ENCODE data around the gene SRRM1.
"Not testable (repeated sequence)": the region's sequence is repeated elsewhere in the genome, so short reads cannot be mapped to it uniquely, and the experiment has no call there.

The SRRM1 gene

DNA sequence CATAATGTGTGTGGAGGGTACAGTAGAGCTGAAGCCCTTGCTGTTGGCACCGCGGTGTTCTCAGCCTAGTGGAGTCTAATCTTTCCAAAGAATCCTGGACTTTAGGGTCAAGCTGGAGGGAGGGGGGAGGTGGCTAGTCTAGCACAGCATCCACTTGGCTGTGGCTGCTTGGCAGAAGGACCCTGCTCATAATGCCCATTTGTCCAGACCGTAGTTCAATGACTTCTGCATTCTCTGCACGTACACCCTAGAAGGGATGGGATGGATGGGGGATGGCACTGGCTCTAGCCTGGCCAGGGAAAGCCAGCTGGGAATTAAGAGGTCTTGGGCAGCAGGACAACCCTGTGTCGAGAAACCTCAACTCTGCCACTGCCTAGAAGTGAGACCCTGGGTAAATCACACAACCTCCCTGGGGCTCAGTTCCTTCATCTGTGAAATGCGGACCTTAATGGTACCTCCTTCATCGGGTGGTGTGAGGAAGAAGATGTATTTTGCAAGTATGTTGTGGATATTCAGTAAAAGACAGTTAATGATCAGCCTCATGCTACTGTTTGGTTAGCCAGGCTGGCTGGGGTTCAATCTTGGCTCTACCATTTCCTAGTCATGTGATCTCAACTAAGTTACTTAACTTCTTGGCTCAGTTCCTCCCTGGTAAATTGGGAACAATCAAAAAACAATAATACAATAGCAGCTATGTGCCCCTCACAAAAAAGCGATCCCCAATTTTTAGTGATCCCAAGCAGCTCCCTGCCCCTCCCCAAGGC lies 75.0 kb downstream of the SRRM1 start:
- peak; percentile 99 for DNase-seq (ENCODE audit: low spot score)

DNA sequence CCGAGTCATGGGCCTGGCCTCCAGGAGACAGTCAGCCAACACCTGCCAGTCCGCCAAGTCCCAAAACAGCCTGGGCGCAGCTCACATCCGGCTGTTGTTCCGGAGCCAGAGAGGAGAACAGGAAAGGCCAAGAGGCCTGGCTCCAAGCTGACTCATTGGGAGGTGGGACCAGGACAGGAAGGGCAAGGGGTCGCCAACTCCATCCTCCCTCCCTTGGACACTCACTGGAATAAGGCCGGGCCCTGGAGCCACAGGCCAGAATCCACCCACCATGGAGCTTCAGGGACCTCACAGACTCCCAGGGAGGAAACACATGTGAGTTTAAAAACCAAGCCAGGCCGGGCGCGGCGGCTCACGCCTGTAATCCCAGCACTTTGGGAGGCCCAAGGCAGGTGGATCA lies 77.0 kb downstream of the SRRM1 start:
- DNase-seq (ENCODE audit: low spot score) = peak; percentile 43

DNA sequence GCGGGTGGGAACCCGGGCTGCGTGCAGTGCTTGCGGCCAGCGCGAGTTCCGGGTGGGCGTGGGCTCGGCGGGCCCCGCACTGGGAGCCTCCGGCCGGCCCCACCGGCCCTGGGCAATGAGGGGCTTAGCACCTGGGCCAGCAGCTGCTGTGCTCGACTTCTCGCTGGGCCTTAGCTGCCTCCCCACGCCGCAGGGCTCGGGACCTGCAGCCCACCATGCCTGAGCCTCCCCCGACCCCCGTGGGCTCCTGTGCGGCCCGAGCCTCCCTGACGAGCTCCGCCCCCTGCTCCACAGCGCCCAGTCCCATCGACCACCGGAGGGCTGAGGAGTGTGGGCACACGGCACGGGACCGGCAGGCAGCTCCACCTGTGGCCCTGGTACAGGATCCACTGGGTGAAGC lies 78.4 kb downstream of the SRRM1 start:
- DNase-seq (ENCODE audit: low spot score) = no peak

DNA sequence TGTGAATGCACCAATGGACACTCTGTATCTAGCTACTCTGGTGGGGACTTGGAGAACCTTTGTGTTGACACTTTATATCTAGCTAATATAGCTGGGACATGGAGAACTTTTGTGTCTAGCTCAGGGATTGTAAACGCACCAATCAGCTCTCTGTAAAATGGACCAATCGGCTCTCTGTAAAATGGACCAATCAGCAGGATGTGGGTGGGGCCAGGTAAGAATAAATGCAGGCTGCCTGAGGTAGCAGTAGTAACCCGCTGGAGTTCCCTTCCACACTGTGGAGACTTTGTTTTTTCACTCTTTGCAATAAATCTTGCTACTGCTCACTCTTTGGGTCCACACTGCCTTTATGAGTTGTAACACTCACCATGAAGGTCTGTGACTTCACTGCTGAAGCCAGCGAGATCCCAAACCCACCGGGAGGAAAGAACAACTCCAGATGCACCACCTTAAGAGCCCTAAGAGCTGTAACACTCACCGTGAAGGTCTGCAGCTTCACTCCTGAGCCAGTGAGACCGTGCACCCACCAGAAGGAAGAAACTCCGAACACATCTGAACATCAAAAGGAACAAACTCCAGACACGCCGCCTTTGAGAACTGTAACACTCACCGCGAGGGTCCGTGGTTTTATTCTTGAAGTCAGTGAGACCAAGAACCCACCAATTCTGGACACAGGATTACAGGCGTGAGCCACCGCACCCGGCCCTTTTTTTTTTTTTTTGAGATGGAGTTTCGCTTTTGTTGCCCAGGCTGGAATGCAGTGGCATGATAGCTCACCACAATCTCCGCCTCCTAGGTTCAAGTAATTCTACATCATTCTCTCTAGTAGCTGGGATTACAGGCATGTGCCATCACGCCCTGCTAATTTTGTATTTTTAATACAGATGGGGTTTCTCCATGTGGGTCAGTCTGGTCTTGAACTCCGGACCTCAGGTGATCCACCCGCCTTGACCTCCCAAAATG lies 79.3 kb downstream of the SRRM1 start:
- not testable (repeated sequence) for DNase-seq (ENCODE audit: low spot score)

Measured in pons (tissue), 1 donor.